HUES64 (cell line): ENCODE results near the gene POMP.
"Not testable (repeated sequence)": the region's sequence is repeated elsewhere in the genome, so short reads cannot be mapped to it uniquely, and the experiment has no call there.

Source experiments
- H3K27ac ChIP-seq: 2 replicates; pipeline ENCODE4 v1.7.0; 2013; ENCODE audit warnings: low read depth, low read length, inconsistent platforms
- H3K27me3 ChIP-seq: 2 replicates; pipeline ENCODE4 v1.6.1; 2013; ENCODE audit warnings: mild to moderate bottlenecking, low read length; ENCODE audit not compliant: insufficient read depth
- H3K36me3 ChIP-seq: 2 replicates; pipeline ENCODE4 v1.6.1; 2013; ENCODE audit warnings: mild to moderate bottlenecking, low read length; ENCODE audit not compliant: insufficient read depth
- H3K4me1 ChIP-seq: 2 replicates; pipeline ENCODE4 v1.6.1; 2013; ENCODE audit warnings: mild to moderate bottlenecking, low read length, moderate library complexity; ENCODE audit not compliant: insufficient read depth
- H3K4me3 ChIP-seq: 2 replicates; pipeline ENCODE4 v1.5.1; 2013; ENCODE audit warnings: mild to moderate bottlenecking, low read length, moderate library complexity
- H3K9ac ChIP-seq: 2 replicates; pipeline ENCODE4 v1.6.1; 2013; ENCODE audit warnings: mild to moderate bottlenecking, low read depth, low read length
- H3K9me3 ChIP-seq: 2 replicates; pipeline ENCODE4 v1.6.1; 2013; ENCODE audit warnings: low read depth, low read length; ENCODE audit not compliant: insufficient read depth
- WGBS: fragments of 150-250, 120-280 bp; methylation state at CpG from one replicate; pipeline ENCODE4 v1.1.7; 2013; ENCODE audit warnings: missing lambda C conversion rate; 5-methylcytosine and 5-hydroxymethylcytosine counted together

POMP gene

GRCh38 chr13:28666897-28667488 lies 8.1 kb downstream of the POMP start:
- WGBS, result 89% methylated on average over 8 of the region's 9 CpGs
- Histone ChIP-seq H3K4me3 (no peak overlapping the region), H3K36me3 (peaks cover 98% of the 10 kb centered on the region), H3K27me3 (no peaks in the 10 kb centered on the region), H3K27ac (no peak overlapping the region), H3K9me3 (no peaks in the 10 kb centered on the region), H3K9ac (no peak overlapping the region), H3K4me1 (no peaks in the 10 kb centered on the region)

GRCh38 chr13:28671126-28671792 lies 12.3 kb downstream of the POMP start:
- H3K4me1 ChIP-seq, result no peaks in the 10 kb centered on the region
- no peak overlapping the region for H3K27ac ChIP-seq
- no peaks in the 10 kb centered on the region for H3K27me3 ChIP-seq
- no peak overlapping the region for H3K4me3 ChIP-seq
- H3K9me3 ChIP-seq, result no peaks in the 10 kb centered on the region
- H3K36me3 ChIP-seq, result peaks cover 95% of the 10 kb centered on the region
- no peak overlapping the region for H3K9ac ChIP-seq

- 89% methylated on average over 1 of the region's 1 CpG for WGBS
- H3K4me1 ChIP-seq, result no peaks in the 10 kb centered on the region
- H3K36me3 ChIP-seq, result peaks cover 56% of the 10 kb centered on the region
Measured at GRCh38 chr13:28678809-28679208, 19.9 kb downstream of the POMP start.

GRCh38 chr13:28679628-28680027 lies 20.7 kb downstream of the POMP start:
- H3K4me3 ChIP-seq, result no peak overlapping the region
- no peak overlapping the region for H3K27ac ChIP-seq
- peaks cover 48% of the 10 kb centered on the region for H3K36me3 ChIP-seq
- H3K9ac ChIP-seq, result no peak overlapping the region
- no CpG with 5 or more reads among the region's 1 CpG for WGBS
- H3K27me3 ChIP-seq, result no peaks in the 10 kb centered on the region
- H3K4me1 ChIP-seq, result 0 out of 2 replicates have a peak, but pooled peaks cover 2% of the 10 kb centered on the region
- no peaks in the 10 kb centered on the region for H3K9me3 ChIP-seq

More at GRCh38 chr13:28678809-28679208, 19.9 kb downstream of the POMP start:
- no peak overlapping the region for H3K27ac ChIP-seq
- H3K27me3 ChIP-seq, result no peaks in the 10 kb centered on the region
- no peak overlapping the region for H3K4me3 ChIP-seq
- no peaks in the 10 kb centered on the region for H3K9me3 ChIP-seq
- H3K9ac ChIP-seq, result no peak overlapping the region

- Histone ChIP-seq H3K36me3 (peaks cover 39% of the 10 kb centered on the region), H3K27ac (no peak overlapping the region), H3K4me1 (0 out of 2 replicates have a peak, but pooled peaks cover 4% of the 10 kb centered on the region), H3K9me3 (no peaks in the 10 kb centered on the region), H3K27me3 (no peaks in the 10 kb centered on the region), H3K9ac (no peak overlapping the region), H3K4me3 (no peak overlapping the region)
- WGBS, result 100% methylated on average over 1 of the region's 2 CpGs
Measured at GRCh38 chr13:28680541-28680940, 21.6 kb downstream of the POMP start.

- not testable (repeated sequence) for H3K27ac ChIP-seq, H3K9ac ChIP-seq, H3K9me3 ChIP-seq, H3K4me3 ChIP-seq, H3K4me1 ChIP-seq, H3K27me3 ChIP-seq
- WGBS, result 95% methylated on average over 7 of the region's 8 CpGs
- H3K36me3 ChIP-seq, result peaks cover 14% of the 10 kb centered on the region
Measured at GRCh38 chr13:28683169-28683568, 24.2 kb downstream of the POMP start.

GRCh38 chr13:28684257-28684656 lies 25.3 kb downstream of the POMP start:
- H3K9me3 ChIP-seq, result no peaks in the 10 kb centered on the region
- no peak overlapping the region for H3K4me3 ChIP-seq
- no peaks in the 10 kb centered on the region for H3K27me3 ChIP-seq
- 0 out of 2 replicates have a peak, but pooled peaks cover 4% of the 10 kb centered on the region for H3K4me1 ChIP-seq
- 34% methylated on average over 7 of the region's 7 CpGs for WGBS
- H3K36me3 ChIP-seq, result peaks cover 3% of the 10 kb centered on the region
- no peak overlapping the region for H3K27ac ChIP-seq
- H3K9ac ChIP-seq, result no peak overlapping the region

GRCh38 chr13:28685114-28685513 lies 26.2 kb downstream of the POMP start:
- Histone ChIP-seq H3K9me3 (no peaks in the 10 kb centered on the region), H3K4me1 (0 out of 2 replicates have a peak, but pooled peaks cover 4% of the 10 kb centered on the region), H3K9ac (no peak overlapping the region), H3K27ac (no peak overlapping the region), H3K36me3 (no peaks in the 10 kb centered on the region), H3K27me3 (no peaks in the 10 kb centered on the region), H3K4me3 (no peak overlapping the region)
- WGBS, result 91% methylated on average over 12 of the region's 12 CpGs

- H3K9me3 ChIP-seq, result no peaks in the 10 kb centered on the region
- no peak overlapping the region for H3K27ac ChIP-seq
- H3K36me3 ChIP-seq, result no peaks in the 10 kb centered on the region
- no peak overlapping the region for H3K4me3 ChIP-seq
- H3K4me1 ChIP-seq, result 0 out of 2 replicates have a peak, but pooled peaks cover 4% of the 10 kb centered on the region
- WGBS, result 94% methylated on average over 3 of the region's 3 CpGs
- no peaks in the 10 kb centered on the region for H3K27me3 ChIP-seq
- H3K9ac ChIP-seq, result no peak overlapping the region
Measured at GRCh38 chr13:28685892-28686291, 27.0 kb downstream of the POMP start.

- Histone ChIP-seq H3K4me1 (peaks cover 10% of the 10 kb centered on the region; the same call in 1 of the 2 replicates), H3K9ac (peak overlapping the region; percentile 78), H3K27ac (peak overlapping the region; percentile 76; the same call in 1 of the 2 replicates), H3K4me3 (peak overlapping the region; percentile 48)
- not testable (repeated sequence) for H3K36me3 ChIP-seq, H3K9me3 ChIP-seq, H3K27me3 ChIP-seq
- WGBS, result 25% methylated on average over 11 of the region's 11 CpGs
Measured at GRCh38 chr13:28693605-28694491, 34.9 kb downstream of the POMP start.

- H3K4me3 ChIP-seq, result no peak overlapping the region
- no peaks in the 10 kb centered on the region for H3K27me3 ChIP-seq
- WGBS, result 100% methylated on average over 1 of the region's 1 CpG
Measured at GRCh38 chr13:28697441-28697840, 38.5 kb downstream of the POMP start.

More at GRCh38 chr13:28697441-28697840, 38.5 kb downstream of the POMP start:
- no peak overlapping the region for H3K9ac ChIP-seq
- H3K9me3 ChIP-seq, result no peaks in the 10 kb centered on the region
- H3K36me3 ChIP-seq, result no peaks in the 10 kb centered on the region
- H3K4me1 ChIP-seq, result peaks cover 10% of the 10 kb centered on the region; the same call in 1 of the 2 replicates
- no peak overlapping the region for H3K27ac ChIP-seq
